Tibial nerve (tissue), 4 donors: Measurements from ENCODE around the gene PMPCA.

Experiments
- EP300 ChIP-seq, 2 donors: sonication (generic); formaldehyde crosslinking; IDR thresholded peaks; one replicate each; pipeline ENCODE4 v1.6.1; 2017; ENCODE audit warnings: antibody characterized with exemption in 2 of 2, mild to moderate bottlenecking in 1 of 2
- POLR2A ChIP-seq, 2 donors: fragments of 450-650 bp; IDR thresholded peaks; one replicate each; pipeline ENCODE4 v1.6.1; 2017; ENCODE audit warnings: antibody characterized with exemption in 2 of 2, mild to moderate bottlenecking in 2 of 2, moderate library complexity in 2 of 2
- TF ChIP-seq, protein P1 (sequence below), 5 experiments: fragments of 200-600 bp in 3 of 5; fragments of 450-650 bp in 2 of 5; sonication (generic) in 3 of 5; IDR thresholded peaks; one replicate each; pipeline ENCODE4 v1.5.1; 2016 to 2019; ENCODE audit warnings: antibody characterized with exemption in 5 of 5, mild to moderate bottlenecking in 3 of 5, moderate library complexity in 2 of 5

DNA sequence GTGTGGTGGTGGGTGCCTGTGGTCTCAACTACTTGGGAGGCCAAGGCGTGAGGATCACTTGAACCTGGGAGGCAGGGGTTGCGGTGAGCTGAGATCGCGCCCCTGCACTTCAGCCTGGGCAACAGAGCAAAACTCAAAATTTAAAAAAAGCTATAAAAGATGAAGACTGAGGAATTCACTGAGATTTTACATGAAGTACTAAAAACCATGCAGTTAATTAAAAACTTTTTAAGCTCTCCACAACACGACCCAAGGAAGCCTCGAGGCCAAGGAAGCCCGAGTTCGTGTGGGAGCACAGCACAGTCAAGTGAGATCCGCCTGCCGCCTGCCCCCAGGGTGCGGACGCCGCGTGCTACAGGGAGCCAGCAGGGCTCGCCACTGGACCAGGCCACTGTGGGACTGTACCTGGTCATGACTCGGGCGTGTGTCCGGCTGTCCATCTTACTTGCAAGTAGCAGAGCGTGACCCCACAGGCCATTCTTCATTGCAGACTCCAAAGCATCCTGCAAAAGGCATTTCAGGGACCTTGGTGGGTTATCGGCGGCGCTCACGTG is 50.4 kb downstream of the PMPCA start:
- TF ChIP-seq POLR2A (IDR thresholded peaks at IDR 0.05) (no peak), EP300 (IDR thresholded peaks at IDR 0.05) (no peak)
- TF ChIP-seq, protein P1, sequence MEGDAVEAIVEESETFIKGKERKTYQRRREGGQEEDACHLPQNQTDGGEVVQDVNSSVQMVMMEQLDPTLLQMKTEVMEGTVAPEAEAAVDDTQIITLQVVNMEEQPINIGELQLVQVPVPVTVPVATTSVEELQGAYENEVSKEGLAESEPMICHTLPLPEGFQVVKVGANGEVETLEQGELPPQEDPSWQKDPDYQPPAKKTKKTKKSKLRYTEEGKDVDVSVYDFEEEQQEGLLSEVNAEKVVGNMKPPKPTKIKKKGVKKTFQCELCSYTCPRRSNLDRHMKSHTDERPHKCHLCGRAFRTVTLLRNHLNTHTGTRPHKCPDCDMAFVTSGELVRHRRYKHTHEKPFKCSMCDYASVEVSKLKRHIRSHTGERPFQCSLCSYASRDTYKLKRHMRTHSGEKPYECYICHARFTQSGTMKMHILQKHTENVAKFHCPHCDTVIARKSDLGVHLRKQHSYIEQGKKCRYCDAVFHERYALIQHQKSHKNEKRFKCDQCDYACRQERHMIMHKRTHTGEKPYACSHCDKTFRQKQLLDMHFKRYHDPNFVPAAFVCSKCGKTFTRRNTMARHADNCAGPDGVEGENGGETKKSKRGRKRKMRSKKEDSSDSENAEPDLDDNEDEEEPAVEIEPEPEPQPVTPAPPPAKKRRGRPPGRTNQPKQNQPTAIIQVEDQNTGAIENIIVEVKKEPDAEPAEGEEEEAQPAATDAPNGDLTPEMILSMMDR (IDR thresholded peaks at IDR 0.05) = no peak
